OCI-LY7 (cell line): Measurements from ENCODE around the gene NUDT8. TPM values are rescaled to one million over a fixed set of nuclear protein-coding genes. Genes with fewer than 3 reads are reported as not detected.

Experiments used
- BruUV-seq: library from RNA; stranded (reverse); fragments of 400-500 nt; replicated peaks from 2 replicates; lab custom pipeline; 2021; lab: Mats Ljungman, UMichigan
- CTCF ChIA-PET: fragments of 300-600 bp; sonication (Branson Sonifier 250); formaldehyde crosslinking; loops from one replicate; lab custom pipeline; 2022; ENCODE audit warnings: antibody characterized with exemption; ENCODE audit not compliant: unreplicated experiment; lab: Charles Lee
- POLR2A ChIA-PET: fragments of 300-600 bp; sonication (Branson Sonifier 250); formaldehyde crosslinking; loops from one replicate; lab custom pipeline; 2022; ENCODE audit warnings: antibody characterized with exemption; lab: Charles Lee
- DNase-seq: peaks from one replicate; pipeline ENCODE4 v3.0.0-alpha.2; 2015; ENCODE audit warnings: low spot score
- H2AFZ ChIP-seq: fragments of 200-600 bp; sonication (generic), shearing (Covaris generic); 2 replicates; pipeline ENCODE4 v1.6.1; 2014; ENCODE audit warnings: mild to moderate bottlenecking, antibody characterized with exemption, low read length, moderate library complexity
- H3K27ac ChIP-seq: fragments of 200-600 bp; sonication (generic); 2 replicates; pipeline ENCODE4 v1.5.1; 2014; ENCODE audit warnings: mixed run types, low read depth, mild to moderate bottlenecking, moderate library complexity, low read length, inconsistent platforms; ENCODE audit not compliant: poor library complexity, severe bottlenecking
- H3K36me3 ChIP-seq: fragments of 200-600 bp; sonication (generic); 2 replicates; pipeline ENCODE4 v1.6.1; 2014; ENCODE audit warnings: mild to moderate bottlenecking, antibody characterized with exemption, low read length, moderate library complexity, mixed read lengths; ENCODE audit not compliant: insufficient read depth
- H3K4me1 ChIP-seq: fragments of 200-600 bp; sonication (generic); 2 replicates; pipeline ENCODE4 v1.5.1; 2014; ENCODE audit warnings: mild to moderate bottlenecking, low read length; ENCODE audit not compliant: insufficient read depth, poor library complexity, severe bottlenecking
- H3K4me2 ChIP-seq: fragments of 200-600 bp; sonication (generic); 2 replicates; pipeline ENCODE4 v1.6.1; 2014; ENCODE audit warnings: mild to moderate bottlenecking, low read length
- H3K4me3 ChIP-seq: fragments of 200-600 bp; sonication (generic); 2 replicates; pipeline ENCODE4 v1.5.1; 2014; ENCODE audit warnings: mild to moderate bottlenecking, low read depth, low read length; ENCODE audit not compliant: poor library complexity, severe bottlenecking
- H3K79me2 ChIP-seq: fragments of 200-600 bp; sonication (generic); 2 replicates; pipeline ENCODE4 v1.6.1; 2016; ENCODE audit warnings: low read depth, mild to moderate bottlenecking, low read length, moderate library complexity, mixed read lengths; ENCODE audit not compliant: insufficient read depth
- H3K9me2 ChIP-seq: fragments of 200-600 bp; sonication (generic); 2 replicates; pipeline ENCODE4 v1.6.1; 2016; ENCODE audit warnings: mild to moderate bottlenecking, low read length, mixed read lengths; ENCODE audit not compliant: insufficient read depth
- H3K9me3 ChIP-seq: fragments of 200-600 bp; sonication (generic); 2 replicates; pipeline ENCODE4 v1.6.1; 2014; ENCODE audit warnings: mild to moderate bottlenecking, mixed run types, low read length, mixed read lengths
- H4K20me1 ChIP-seq: fragments of 200-600 bp; sonication (generic); 2 replicates; pipeline ENCODE4 v1.6.1; 2014; ENCODE audit warnings: mild to moderate bottlenecking, antibody characterized with exemption, low read length, moderate library complexity, mixed read lengths; ENCODE audit not compliant: insufficient read depth
- EZH2phosphoT487 ChIP-seq: fragments of 200-600 bp; sonication (generic); IDR thresholded peaks from 2 replicates; pipeline ENCODE4 v1.6.1; 2018; ENCODE audit warnings: low read depth, borderline replicate concordance, mild to moderate bottlenecking, mixed run types, antibody characterized with exemption, low read length, moderate library complexity, mixed read lengths
- intact Hi-C: fragments of 100-400 bp; cut with micrococcal nuclease; formaldehyde crosslinking; loops from one replicate; pipeline ENCODE4 v1.10.0; 2022; ENCODE audit not compliant: unreplicated experiment
- total RNA-seq, 2 experiments: library from RNA; depleted of rRNA in 1 of 2; stranded (reverse); fragments of >200 nt in 1 of 2; shearing (Covaris generic) in 1 of 2; gene quantifications; 2 replicates each; pipeline ENCODE4 v1.2.3, GENCODE V29; 2014 to 2022
- TF ChIP-seq, protein P1 (sequence below): fragments of 200-600 bp; sonication (generic); conservative IDR thresholded peaks from 2 replicates; pipeline ENCODE4 v1.5.1; 2014; ENCODE audit warnings: mild to moderate bottlenecking, antibody characterized with exemption, low read length, moderate library complexity, mixed read lengths

The NUDT8 gene
- total RNA-seq, 2 experiments from 2014 or later: 20.4 to 35.4 TPM

GRCh38 chr11:67666676-67667489, 37.1 kb upstream of the NUDT8 start:
- H3K36me3 ChIP-seq: no peaks in the 10 kb centered on the region
- no TSS peak for BruUV-seq
- ChIA-PET CTCF (interaction anchor here (1.7 to 2.6 kb wide), 4 partner anchors 17 to 25 kb away, joined by 5 to 38 read pairs (median 10); partner anchors contain the start of gene ACY3), POLR2A (interaction anchor here (0.7 to 3.4 kb wide), 8 partner anchors 8 to 53 kb away, joined by 3 to 37 read pairs (median 4); partner anchors contain the start of gene ACY3)
- intact Hi-C loops: loop anchor here (5.0 kb wide), 1 partner anchor 40 kb away; no protein-coding TSS in a partner anchor
- H4K20me1 ChIP-seq: no peaks in the 10 kb centered on the region
- peak; percentile 70 for DNase-seq
- TF ChIP-seq, protein P1, sequence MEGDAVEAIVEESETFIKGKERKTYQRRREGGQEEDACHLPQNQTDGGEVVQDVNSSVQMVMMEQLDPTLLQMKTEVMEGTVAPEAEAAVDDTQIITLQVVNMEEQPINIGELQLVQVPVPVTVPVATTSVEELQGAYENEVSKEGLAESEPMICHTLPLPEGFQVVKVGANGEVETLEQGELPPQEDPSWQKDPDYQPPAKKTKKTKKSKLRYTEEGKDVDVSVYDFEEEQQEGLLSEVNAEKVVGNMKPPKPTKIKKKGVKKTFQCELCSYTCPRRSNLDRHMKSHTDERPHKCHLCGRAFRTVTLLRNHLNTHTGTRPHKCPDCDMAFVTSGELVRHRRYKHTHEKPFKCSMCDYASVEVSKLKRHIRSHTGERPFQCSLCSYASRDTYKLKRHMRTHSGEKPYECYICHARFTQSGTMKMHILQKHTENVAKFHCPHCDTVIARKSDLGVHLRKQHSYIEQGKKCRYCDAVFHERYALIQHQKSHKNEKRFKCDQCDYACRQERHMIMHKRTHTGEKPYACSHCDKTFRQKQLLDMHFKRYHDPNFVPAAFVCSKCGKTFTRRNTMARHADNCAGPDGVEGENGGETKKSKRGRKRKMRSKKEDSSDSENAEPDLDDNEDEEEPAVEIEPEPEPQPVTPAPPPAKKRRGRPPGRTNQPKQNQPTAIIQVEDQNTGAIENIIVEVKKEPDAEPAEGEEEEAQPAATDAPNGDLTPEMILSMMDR: peak; percentile 24; the same call in 1 of the 2 replicates
- no peak for TF ChIP-seq EZH2phosphoT487
- H2AFZ ChIP-seq: peak overlapping the region; percentile 27; the same call in 1 of the 2 replicates
- H3K4me1 ChIP-seq: peaks cover 47% of the 10 kb centered on the region
- H3K4me2 ChIP-seq: peak overlapping the region; percentile 73
- H3K4me3 ChIP-seq: peak overlapping the region; percentile 63
- H3K79me2 ChIP-seq: peaks cover 10% of the 10 kb centered on the region; the same call in 1 of the 2 replicates
- no peaks in the 10 kb centered on the region for H3K9me2 ChIP-seq
- no peaks in the 10 kb centered on the region for H3K9me3 ChIP-seq
- peak overlapping the region; percentile 80 for H3K27ac ChIP-seq

- Histone ChIP-seq H3K27ac (peak overlapping the region; percentile 80), H3K9me3 (no peaks in the 10 kb centered on the region), H3K4me1 (peaks cover 47% of the 10 kb centered on the region), H2AFZ (no peak overlapping the region), H3K36me3 (no peaks in the 10 kb centered on the region), H3K9me2 (no peaks in the 10 kb centered on the region), H3K4me2 (peak overlapping the region; percentile 73), H3K4me3 (peak overlapping the region; percentile 63), H4K20me1 (no peaks in the 10 kb centered on the region), H3K79me2 (peaks cover 10% of the 10 kb centered on the region; the same call in 1 of the 2 replicates)
- no TSS peak for BruUV-seq
- DNase-seq: no peak
- intact Hi-C loops: loop anchor here (5.0 kb wide), 1 partner anchor 41 kb away; no protein-coding TSS in a partner anchor
- TF ChIP-seq EZH2phosphoT487: no peak
- TF ChIP-seq, protein P1: no peak
- ChIA-PET POLR2A (interaction anchor here (0.9 to 3.4 kb wide), 6 partner anchors 15 to 52 kb away, joined by 3 to 37 read pairs (median 4); partner anchors contain the start of gene ACY3), CTCF (interaction anchor here (2.2 to 2.6 kb wide), 3 partner anchors 19 to 25 kb away, joined by 5 to 38 read pairs (median 13); no protein-coding TSS in a partner anchor)
Observed at GRCh38 chr11:67666303-67666645, 36.5 kb upstream of the NUDT8 start.
